ENCODE results near the gene SH2D3C. TPM values are rescaled to one million over a fixed set of nuclear protein-coding genes. Genes with fewer than 3 reads are reported as not detected.

SH2D3C gene
- total RNA-seq, 1 donor from 2014 or later, result 2.0 TPM

DNA sequence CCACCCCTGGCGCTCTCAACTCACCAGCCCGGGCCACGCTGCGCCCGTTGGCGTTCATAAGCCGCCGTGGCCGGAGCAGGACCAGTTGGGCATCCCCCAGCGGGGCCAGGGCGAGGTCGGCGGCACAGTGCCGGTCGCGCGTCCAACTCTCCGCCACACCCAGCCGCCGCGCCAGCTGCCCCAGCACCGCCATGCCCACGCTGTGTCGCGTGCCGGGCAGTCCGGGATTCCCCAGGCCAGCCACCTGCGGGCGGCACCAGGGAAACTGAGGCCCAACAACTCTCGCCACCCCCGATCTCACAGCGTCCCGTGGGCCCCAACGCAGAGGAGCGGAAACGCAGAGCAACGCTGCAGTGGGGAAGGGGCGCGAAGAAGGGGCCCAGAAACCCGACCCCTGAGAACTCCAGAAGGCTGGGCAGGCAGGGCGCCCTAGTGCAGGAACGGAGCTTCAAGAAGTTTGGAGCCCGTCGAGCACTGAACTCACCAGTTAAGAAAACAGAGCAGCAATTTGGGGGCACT, 63.5 kb downstream of the SH2D3C start:
- Mint-ChIP-seq H3K9me3 (ENCODE audit: low read depth) (no peaks in the 10 kb centered on the region), H3K4me1 (ENCODE audit: low read depth) (peaks cover 9% of the 10 kb centered on the region), H3K36me3 (ENCODE audit: insufficient read depth) (no peaks in the 10 kb centered on the region), H3K27me3 (peaks cover 4% of the 10 kb centered on the region), H3K4me3 (ENCODE audit: low read depth) (peak overlapping the region; percentile 94), H3K27ac (peak overlapping the region; percentile 92)
- DNase-seq (ENCODE audit: low spot score, unreplicated experiment), result no peak
- TF ChIP-seq, protein P1, sequence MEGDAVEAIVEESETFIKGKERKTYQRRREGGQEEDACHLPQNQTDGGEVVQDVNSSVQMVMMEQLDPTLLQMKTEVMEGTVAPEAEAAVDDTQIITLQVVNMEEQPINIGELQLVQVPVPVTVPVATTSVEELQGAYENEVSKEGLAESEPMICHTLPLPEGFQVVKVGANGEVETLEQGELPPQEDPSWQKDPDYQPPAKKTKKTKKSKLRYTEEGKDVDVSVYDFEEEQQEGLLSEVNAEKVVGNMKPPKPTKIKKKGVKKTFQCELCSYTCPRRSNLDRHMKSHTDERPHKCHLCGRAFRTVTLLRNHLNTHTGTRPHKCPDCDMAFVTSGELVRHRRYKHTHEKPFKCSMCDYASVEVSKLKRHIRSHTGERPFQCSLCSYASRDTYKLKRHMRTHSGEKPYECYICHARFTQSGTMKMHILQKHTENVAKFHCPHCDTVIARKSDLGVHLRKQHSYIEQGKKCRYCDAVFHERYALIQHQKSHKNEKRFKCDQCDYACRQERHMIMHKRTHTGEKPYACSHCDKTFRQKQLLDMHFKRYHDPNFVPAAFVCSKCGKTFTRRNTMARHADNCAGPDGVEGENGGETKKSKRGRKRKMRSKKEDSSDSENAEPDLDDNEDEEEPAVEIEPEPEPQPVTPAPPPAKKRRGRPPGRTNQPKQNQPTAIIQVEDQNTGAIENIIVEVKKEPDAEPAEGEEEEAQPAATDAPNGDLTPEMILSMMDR (IDR thresholded peaks at IDR 0.05; ENCODE audit: unreplicated experiment), result no peak

DNA sequence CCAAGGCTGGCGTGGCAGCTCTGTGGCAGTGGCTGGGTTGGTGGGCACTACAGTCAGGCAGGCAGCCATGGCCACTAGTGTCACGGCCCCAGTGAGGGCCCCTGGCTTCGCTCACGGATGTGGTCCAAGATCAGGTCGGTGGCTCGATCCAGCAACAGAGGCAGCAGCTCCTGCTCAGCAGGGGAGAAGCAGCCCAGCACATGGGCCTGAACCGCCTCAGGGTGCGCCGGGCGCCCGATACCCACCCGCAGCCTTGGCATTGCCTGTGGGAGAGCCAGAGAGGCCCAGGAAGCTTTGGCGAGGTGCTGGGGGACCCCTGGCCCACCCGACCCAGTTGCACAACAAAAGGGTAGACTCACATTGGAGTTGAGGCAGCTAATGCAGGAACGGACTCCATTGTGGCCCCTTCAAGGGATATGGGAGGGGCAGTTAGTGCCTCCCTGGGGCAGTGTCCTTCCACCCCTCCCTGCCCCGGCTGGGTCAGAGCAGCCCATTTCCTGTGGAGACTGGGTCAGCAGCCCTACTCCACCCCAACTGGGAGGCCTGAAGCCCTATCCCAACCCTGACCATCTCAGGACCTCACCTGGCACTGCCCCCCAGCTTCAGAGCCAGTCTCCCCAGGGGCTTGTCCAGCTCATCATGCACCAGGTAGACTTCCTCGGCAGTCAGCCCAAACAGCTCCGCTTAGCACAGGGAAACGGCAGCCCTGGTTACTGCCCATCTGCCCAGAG, 64.3 kb downstream of the SH2D3C start:
- no peak for DNase-seq (ENCODE audit: low spot score, unreplicated experiment)
- H3K27me3 Mint-ChIP-seq, result no peaks in the 10 kb centered on the region
- peak overlapping the region; percentile 66 for H3K4me3 Mint-ChIP-seq (ENCODE audit: low read depth)
- H3K9me3 Mint-ChIP-seq (ENCODE audit: low read depth), result no peaks in the 10 kb centered on the region
- no peaks in the 10 kb centered on the region for H3K36me3 Mint-ChIP-seq (ENCODE audit: insufficient read depth)
- no peak overlapping the region for H3K27ac Mint-ChIP-seq
- TF ChIP-seq, protein P1 (IDR thresholded peaks at IDR 0.05; ENCODE audit: unreplicated experiment), result no peak
- H3K4me1 Mint-ChIP-seq (ENCODE audit: low read depth), result peaks cover 9% of the 10 kb centered on the region

DNA sequence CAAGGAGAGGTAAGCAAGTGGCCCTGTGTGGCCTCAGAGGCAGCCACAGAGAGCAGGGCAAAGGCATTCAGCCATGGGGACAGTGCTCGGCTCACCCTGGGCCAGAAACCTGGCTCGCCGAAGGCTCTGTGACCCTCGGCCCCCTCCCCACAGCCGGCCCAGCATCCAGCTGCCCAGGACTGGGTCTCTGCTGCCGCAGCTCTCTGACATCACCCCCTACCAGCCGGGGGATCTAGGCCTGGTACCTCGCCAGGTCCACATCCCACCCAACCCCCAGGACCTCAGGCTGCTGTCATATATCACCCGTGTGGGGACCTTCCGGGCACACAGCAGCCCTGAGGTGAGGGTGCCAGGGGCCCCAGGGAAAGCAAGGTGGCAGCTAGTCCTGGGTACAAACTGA, 65.6 kb downstream of the SH2D3C start:
- DNase-seq (ENCODE audit: low spot score, unreplicated experiment), result no peak
- Mint-ChIP-seq H3K9me3 (ENCODE audit: low read depth) (no peaks in the 10 kb centered on the region), H3K4me1 (ENCODE audit: low read depth) (peaks cover 9% of the 10 kb centered on the region), H3K36me3 (ENCODE audit: insufficient read depth) (no peaks in the 10 kb centered on the region), H3K27ac (no peak overlapping the region), H3K4me3 (ENCODE audit: low read depth) (no peak overlapping the region), H3K27me3 (no peaks in the 10 kb centered on the region)
- TF ChIP-seq, protein P1 (IDR thresholded peaks at IDR 0.05; ENCODE audit: unreplicated experiment), result no peak

DNA sequence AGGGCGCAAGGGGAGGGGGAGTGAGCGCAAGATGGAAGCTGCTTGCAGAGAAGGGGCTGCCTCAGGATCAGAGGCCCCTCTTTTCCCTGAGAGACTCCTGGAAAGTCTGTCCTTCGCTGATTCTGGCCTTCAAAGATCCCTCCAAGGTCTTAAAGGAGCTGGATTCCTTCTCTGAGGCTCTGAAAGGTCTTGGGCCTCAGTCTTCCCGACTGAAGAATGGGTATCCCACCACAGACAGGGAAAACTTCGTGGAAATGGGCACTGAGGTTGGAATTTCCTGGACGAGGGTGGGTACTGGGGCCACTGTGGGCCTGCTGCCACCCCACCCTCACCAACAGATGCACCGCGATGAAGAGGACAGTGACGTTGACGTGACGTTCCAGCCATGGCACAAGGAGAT, 66.1 kb downstream of the SH2D3C start:
- no peaks in the 10 kb centered on the region for H3K36me3 Mint-ChIP-seq (ENCODE audit: insufficient read depth)
- no peaks in the 10 kb centered on the region for H3K27me3 Mint-ChIP-seq
- TF ChIP-seq, protein P1 (IDR thresholded peaks at IDR 0.05; ENCODE audit: unreplicated experiment), result no peak
- H3K4me1 Mint-ChIP-seq (ENCODE audit: low read depth), result peaks cover 9% of the 10 kb centered on the region
- no peaks in the 10 kb centered on the region for H3K9me3 Mint-ChIP-seq (ENCODE audit: low read depth)
- no peak overlapping the region for H3K27ac Mint-ChIP-seq
- peak overlapping the region; percentile 9 for H3K4me3 Mint-ChIP-seq (ENCODE audit: low read depth)
- DNase-seq (ENCODE audit: low spot score, unreplicated experiment), result no peak

DNA sequence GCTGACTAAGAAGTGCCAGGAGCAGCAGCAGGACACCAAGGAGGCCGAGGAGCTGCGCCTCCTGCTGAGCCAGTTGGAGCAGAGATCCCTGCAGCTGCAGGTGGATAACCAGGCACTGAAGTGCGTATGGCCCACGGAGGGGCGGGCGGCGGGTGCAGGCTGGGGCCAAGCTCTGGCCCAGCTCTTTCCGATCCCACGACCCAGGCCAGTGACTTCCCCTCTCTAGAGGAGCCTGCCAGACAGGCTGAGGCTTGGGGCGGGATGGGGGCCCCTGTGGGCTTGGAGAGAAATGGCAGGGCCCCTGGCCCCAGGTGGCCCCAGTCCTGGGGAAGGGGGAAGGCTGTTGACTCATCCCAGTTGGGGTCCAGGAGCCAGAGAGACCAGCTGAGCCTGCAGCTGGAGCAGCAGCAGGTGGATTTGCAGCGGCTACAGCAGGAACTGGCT, 66.6 kb downstream of the SH2D3C start:
- no peak for DNase-seq (ENCODE audit: low spot score, unreplicated experiment)
- Mint-ChIP-seq H3K36me3 (ENCODE audit: insufficient read depth) (no peaks in the 10 kb centered on the region), H3K4me1 (ENCODE audit: low read depth) (peaks cover 10% of the 10 kb centered on the region), H3K27ac (no peak overlapping the region), H3K4me3 (ENCODE audit: low read depth) (no peak overlapping the region), H3K9me3 (ENCODE audit: low read depth) (no peaks in the 10 kb centered on the region), H3K27me3 (no peaks in the 10 kb centered on the region)
- TF ChIP-seq, protein P1 (IDR thresholded peaks at IDR 0.05; ENCODE audit: unreplicated experiment), result no peak
